Epithelial cell of proximal tubule (primary cell): Measurements from ENCODE around the gene MYBPC1. TPM values are rescaled to one million over a fixed set of nuclear protein-coding genes. Genes with fewer than 3 reads are reported as not detected.

Experiments used
- DNase-seq: peaks from one replicate; pipeline ENCODE4 v3.0.0-alpha.2; 2011; ENCODE audit warnings: low read depth
- H3K4me3 ChIP-seq: 2 replicates; pipeline ENCODE4 v1.5.1; 2011; ENCODE audit warnings: low read depth, mild to moderate bottlenecking, low read length
- CTCF ChIP-seq: conservative IDR thresholded peaks from 2 replicates; pipeline ENCODE4 v1.5.1; 2012; ENCODE audit warnings: low read depth, mild to moderate bottlenecking, low read length
- total RNA-seq: library from RNA; depleted of rRNA; stranded (reverse); fragments of >200 nt; gene quantifications from 2 replicates; pipeline ENCODE4 v1.2.3, GENCODE V29; 2015

Gene MYBPC1
- total RNA-seq, 1 donor from 2014 or later: not detected

GRCh38 chr12:101581190-101581589 lies 13.6 kb upstream of the MYBPC1 start:
- no peak for DNase-seq
- H3K4me3 ChIP-seq: no peak overlapping the region
- TF ChIP-seq CTCF: no peak

GRCh38 chr12:101582937-101583336 lies 11.8 kb upstream of the MYBPC1 start:
- no peak for DNase-seq
- no peak overlapping the region for H3K4me3 ChIP-seq
- no peak for TF ChIP-seq CTCF

- TF ChIP-seq CTCF: no peak
- no peak for DNase-seq
Measured at GRCh38 chr12:101590383-101590782, 4.4 kb upstream of the MYBPC1 start.

GRCh38 chr12:101591781-101592180 lies 3.0 kb upstream of the MYBPC1 start:
- no peak for TF ChIP-seq CTCF
- H3K4me3 ChIP-seq: no peak overlapping the region
- no peak for DNase-seq

More at GRCh38 chr12:101590383-101590782, 4.4 kb upstream of the MYBPC1 start:
- no peak overlapping the region for H3K4me3 ChIP-seq

- no peak for TF ChIP-seq CTCF
- DNase-seq: no peak
Measured at GRCh38 chr12:101592448-101592847, 2.3 kb upstream of the MYBPC1 start.

GRCh38 chr12:101592921-101593320 lies 1.9 kb upstream of the MYBPC1 start:
- H3K4me3 ChIP-seq: no peak overlapping the region
- DNase-seq: no peak
- no peak for TF ChIP-seq CTCF

More at GRCh38 chr12:101592448-101592847, 2.3 kb upstream of the MYBPC1 start:
- H3K4me3 ChIP-seq: no peak overlapping the region

GRCh38 chr12:101596172-101596571 lies 1.4 kb downstream of the MYBPC1 start:
- H3K4me3 ChIP-seq: no peak overlapping the region
- TF ChIP-seq CTCF: no peak
- DNase-seq: no peak
